K562 (cell line): ENCODE measurements around the gene ZDHHC24. TPM values are rescaled to one million over a fixed set of nuclear protein-coding genes. Genes with fewer than 3 reads are reported as not detected.
A peak's percentile ranks its signal among the peaks of the same experiment; 100 is the strongest.

Experiments used
- CBX2 ChIP-seq: fragments of 200-600 bp; sonication (generic); IDR thresholded peaks from one replicate; pipeline ENCODE4 v1.6.1; 2012; ENCODE audit warnings: mild to moderate bottlenecking, low read length, inconsistent platforms; ENCODE audit not compliant: insufficient read depth, poor library complexity, severe bottlenecking
- CHCHD3 ChIP-seq: fragments of 250-450 bp; sonication (Bioruptor Pico); IDR thresholded peaks from 2 replicates; pipeline ENCODE4 v2.1.2; 2022; ENCODE audit warnings: mild to moderate bottlenecking
- FOXA3 ChIP-seq, 2 experiments: fragments of 450-650 bp in 1 of 2; sonication (generic) in 1 of 2; formaldehyde crosslinking; IDR thresholded peaks in 1 of 2; conservative IDR thresholded peaks in 1 of 2; 2 replicates each; pipeline versions ENCODE4 v1.4.0 to v1.8.0; 2020 to 2022; ENCODE audit warnings: mild to moderate bottlenecking in 2 of 2, missing genetic modification reagents in 1 of 2
- GTF2E2 ChIP-seq: fragments of 200-800 bp; sonication (Bioruptor generic); IDR thresholded peaks from 2 replicates; pipeline ENCODE4 v1.6.1; 2016; ENCODE audit warnings: missing genetic modification characterization, missing compliant biosample characterization
- ILF3 ChIP-seq: fragments of 450-650 bp; IDR thresholded peaks from 2 replicates; pipeline ENCODE4 v1.6.1; 2018; ENCODE audit warnings: antibody characterized with exemption, mild to moderate bottlenecking, moderate library complexity, borderline replicate concordance
- MEF2A ChIP-seq: IDR thresholded peaks from 2 replicates; pipeline ENCODE4 v1.6.1; 2011; ENCODE audit warnings: low read depth, mild to moderate bottlenecking, low read length, moderate library complexity; ENCODE audit not compliant: control insufficient read depth
- NFE2L1 ChIP-seq: fragments of 450-650 bp; IDR thresholded peaks from 2 replicates; pipeline ENCODE4 v1.6.1; 2016; ENCODE audit warnings: missing genetic modification characterization, low read depth, mild to moderate bottlenecking, missing compliant biosample characterization, moderate library complexity, borderline replicate concordance
- NR3C1 ChIP-seq: sonication (generic); formaldehyde crosslinking; IDR thresholded peaks from 2 replicates; pipeline ENCODE4 v1.8.1; 2022; ENCODE audit warnings: missing genetic modification reagents
- POLR2A ChIP-seq: fragments of 450-650 bp; conservative IDR thresholded peaks from 2 replicates; pipeline ENCODE4 v1.6.1; 2016
- SMARCA4 ChIP-seq: fragments of 450-650 bp; IDR thresholded peaks from 2 replicates; pipeline ENCODE4 v1.6.1; 2016
- TBP ChIP-seq: optimal IDR thresholded peaks from 2 replicates; pipeline ENCODE3; 2011; ENCODE audit warnings: low read depth, low read length, improper control_type of control experiment
- TOE1 ChIP-seq, 2 experiments: fragments of 450-650 bp in 1 of 2; sonication (generic) in 1 of 2; formaldehyde crosslinking in 1 of 2; IDR thresholded peaks; 2 replicates each; pipeline versions ENCODE4 v1.7.1 to v1.8.0; 2016 to 2022; ENCODE audit warnings: borderline replicate concordance in 2 of 2, mild to moderate bottlenecking in 2 of 2, antibody characterized with exemption in 1 of 2, inconsistent platforms in 1 of 2, low read depth in 1 of 2, missing genetic modification reagents in 1 of 2, moderate library complexity in 1 of 2
- ZNF121 ChIP-seq: sonication (generic); formaldehyde crosslinking; conservative IDR thresholded peaks from 2 replicates; pipeline ENCODE4 v1.8.0; 2022; ENCODE audit warnings: missing genetic modification reagents
- ZNF224 ChIP-seq: sonication (generic); formaldehyde crosslinking; IDR thresholded peaks from 2 replicates; pipeline ENCODE4 v1.8.0; 2022; ENCODE audit warnings: mild to moderate bottlenecking, missing genetic modification reagents
- ZNF263 ChIP-seq: sonication (generic); formaldehyde crosslinking; IDR thresholded peaks from 2 replicates; pipeline ENCODE4 v1.8.0; 2022; ENCODE audit warnings: mild to moderate bottlenecking, missing genetic modification reagents, borderline replicate concordance
- ZNF445 ChIP-seq: fragments of 250-450 bp; sonication (Bioruptor Pico); IDR thresholded peaks from 2 replicates; pipeline ENCODE4 v1.4.0; 2020; ENCODE audit warnings: low read depth, mild to moderate bottlenecking, moderate library complexity
- polyA plus RNA-seq, 8 experiments: library from polyadenylated mRNA; depleted of rRNA in 4 of 8; stranded (reverse) in 5 of 8; unstranded in 3 of 8; fragments of >200 nt; fragmentation: Nextera tagmentation in 2 of 8; fragmentation: Illumina TruSeq in 1 of 8; extraction: Ambion mirVana in 2 of 8; extraction: Trizol in 1 of 8; gene quantifications; 2 replicates each; pipeline versions ENCODE4 v1.2.1 to v1.2.3, GENCODE V29; 2011 to 2014; ENCODE audit warnings: inconsistent platforms in 1 of 8, missing spikeins in 1 of 8
- total RNA-seq, 7 experiments: library from RNA; depleted of rRNA in 6 of 7; stranded (reverse); fragments of >200 nt in 6 of 7; fragmentation: Illumina TruSeq in 2 of 7; extraction: Trizol in 2 of 7; gene quantifications; 2 replicates each; pipeline versions ENCODE4 v1.2.1 to v1.2.3, GENCODE V29; 2011 to 2021; ENCODE audit warnings: low replicate concordance in 1 of 7
- TF ChIP-seq, protein P1 (sequence below): fragments of 250-450 bp; sonication (Bioruptor Pico); IDR thresholded peaks from 2 replicates; pipeline ENCODE4 v1.5.0; 2021
- TF ChIP-seq, protein P2 (sequence below): sonication (generic); formaldehyde crosslinking; IDR thresholded peaks from 2 replicates; pipeline ENCODE4 v1.8.1; 2023; ENCODE audit warnings: mild to moderate bottlenecking, missing genetic modification reagents

ZDHHC24 gene
- total and polyA plus RNA-seq, 9 of the 15 experiments (the other 6 are each of a cell fraction or from before 2014, with no cell fraction given), result 0.45 to 11.2 (median 2.7) TPM

DNA sequence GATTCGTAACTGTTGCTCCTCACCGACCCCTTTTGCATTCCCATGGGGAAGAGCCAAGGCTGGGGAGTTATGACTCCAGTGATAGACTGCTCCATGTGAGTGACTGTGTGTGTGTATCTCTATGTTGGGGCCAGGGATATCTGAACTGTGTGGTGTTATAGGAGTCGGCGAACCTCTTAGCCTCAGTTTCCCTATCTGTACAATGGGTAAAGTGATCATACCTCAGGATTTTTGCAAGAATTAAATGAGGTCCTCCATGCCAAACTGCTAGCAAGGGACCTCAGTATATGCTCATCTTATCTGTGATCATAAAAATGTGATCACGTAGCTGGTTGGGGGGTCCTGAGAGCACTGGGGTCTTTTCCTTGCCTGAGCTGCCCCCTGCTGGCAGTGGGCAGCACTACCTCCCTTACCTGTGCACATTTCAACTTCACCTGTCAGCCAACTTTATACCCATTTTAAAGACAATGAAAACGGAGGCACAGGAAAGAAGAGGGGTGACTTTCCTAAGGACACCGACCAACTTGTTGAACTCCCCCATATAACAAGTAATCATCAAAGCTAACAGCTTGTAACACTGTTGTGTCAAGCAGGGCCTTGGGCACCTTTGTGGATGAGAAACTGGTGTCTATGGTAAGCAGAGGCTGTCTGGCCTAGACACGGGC, 67.0 kb downstream of the ZDHHC24 start (continued):
- no peak for TF ChIP-seq ZNF445 (CRISPR knock-in tag)
- TF ChIP-seq TBP, result no peak
- no peak for TF ChIP-seq POLR2A
- TF ChIP-seq CBX2, result no peak
- TF ChIP-seq NR3C1, result no peak
- 0 out of 4 replicates have a peak, but pooled peaks of 1 of the 2 experiments have one; percentile 26 for TF ChIP-seq FOXA3 (CRISPR knock-in tag; conservative IDR thresholded peaks at IDR 0.05 in 1 of 2, IDR thresholded peaks at IDR 0.05 in 1 of 2)
- no peak for TF ChIP-seq GTF2E2 (tag)
- TF ChIP-seq, protein P1, sequence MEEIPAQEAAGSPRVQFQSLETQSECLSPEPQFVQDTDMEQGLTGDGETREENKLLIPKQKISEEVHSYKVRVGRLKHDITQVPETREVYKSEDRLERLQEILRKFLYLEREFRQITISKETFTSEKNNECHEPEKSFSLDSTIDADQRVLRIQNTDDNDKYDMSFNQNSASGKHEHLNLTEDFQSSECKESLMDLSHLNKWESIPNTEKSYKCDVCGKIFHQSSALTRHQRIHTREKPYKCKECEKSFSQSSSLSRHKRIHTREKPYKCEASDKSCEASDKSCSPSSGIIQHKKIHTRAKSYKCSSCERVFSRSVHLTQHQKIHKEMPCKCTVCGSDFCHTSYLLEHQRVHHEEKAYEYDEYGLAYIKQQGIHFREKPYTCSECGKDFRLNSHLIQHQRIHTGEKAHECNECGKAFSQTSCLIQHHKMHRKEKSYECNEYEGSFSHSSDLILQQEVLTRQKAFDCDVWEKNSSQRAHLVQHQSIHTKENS (CRISPR knock-in tag), result no peak
- no peak for TF ChIP-seq ZNF224 (CRISPR knock-in tag)
- TF ChIP-seq ZNF263 (CRISPR knock-in tag), result no peak
- TF ChIP-seq, protein P2, sequence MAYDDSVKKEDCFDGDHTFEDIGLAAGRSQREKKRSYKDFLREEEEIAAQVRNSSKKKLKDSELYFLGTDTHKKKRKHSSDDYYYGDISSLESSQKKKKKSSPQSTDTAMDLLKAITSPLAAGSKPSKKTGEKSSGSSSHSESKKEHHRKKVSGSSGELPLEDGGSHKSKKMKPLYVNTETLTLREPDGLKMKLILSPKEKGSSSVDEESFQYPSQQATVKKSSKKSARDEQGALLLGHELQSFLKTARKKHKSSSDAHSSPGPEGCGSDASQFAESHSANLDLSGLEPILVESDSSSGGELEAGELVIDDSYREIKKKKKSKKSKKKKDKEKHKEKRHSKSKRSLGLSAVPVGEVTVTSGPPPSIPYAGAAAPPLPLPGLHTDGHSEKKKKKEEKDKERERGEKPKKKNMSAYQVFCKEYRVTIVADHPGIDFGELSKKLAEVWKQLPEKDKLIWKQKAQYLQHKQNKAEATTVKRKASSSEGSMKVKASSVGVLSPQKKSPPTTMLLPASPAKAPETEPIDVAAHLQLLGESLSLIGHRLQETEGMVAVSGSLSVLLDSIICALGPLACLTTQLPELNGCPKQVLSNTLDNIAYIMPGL (CRISPR knock-in tag), result no peak
- no peak for TF ChIP-seq CHCHD3 (CRISPR knock-in tag)
- no peak for TF ChIP-seq MEF2A
- TF ChIP-seq NFE2L1, result no peak
- TF ChIP-seq ZNF121 (CRISPR knock-in tag), result no peak
- TF ChIP-seq ILF3, result no peak
- TF ChIP-seq TOE1 (IDR thresholded peaks at IDR 0.05; ENCODE audit: borderline replicate concordance), result no peak
- no peak for TF ChIP-seq TOE1 (CRISPR knock-in tag; IDR thresholded peaks at IDR 0.05; ENCODE audit: borderline replicate concordance, low read depth)
- TF ChIP-seq SMARCA4, result no peak
